SK-N-MC (cell line): ENCODE data around the gene NPIPA2.
"Not testable (repeated sequence)": the region's sequence is repeated elsewhere in the genome, so short reads cannot be mapped to it uniquely, and the experiment has no call there.

Experiments used
- DNase-seq: peaks from one replicate; pipeline ENCODE4 v3.0.0-alpha.2; 2011; ENCODE audit warnings: low read depth, low spot score
- H3K27ac ChIP-seq: fragments of 200-600 bp; sonication (generic); 2 replicates; pipeline ENCODE4 v1.5.1; 2016; ENCODE audit warnings: mixed run types
- H3K36me3 ChIP-seq: fragments of 200-600 bp; sonication (generic); 2 replicates; pipeline ENCODE4 v1.6.1; 2017; ENCODE audit warnings: antibody characterized with exemption, low read length, mixed read lengths; ENCODE audit not compliant: insufficient read depth
- H3K4me3 ChIP-seq: fragments of 200-600 bp; sonication (generic); 2 replicates; pipeline ENCODE4 v1.5.1; 2016
- H3K9ac ChIP-seq: fragments of 200-600 bp; sonication (generic); 2 replicates; pipeline ENCODE4 v1.8.0; 2017; ENCODE audit warnings: mixed run types, mixed read lengths; ENCODE audit not compliant: insufficient read length
- H3K9me3 ChIP-seq: fragments of 200-600 bp; sonication (generic); 2 replicates; pipeline ENCODE4 v1.6.1; 2017; ENCODE audit warnings: low read depth, mild to moderate bottlenecking, antibody characterized with exemption, low read length, moderate library complexity, mixed read lengths

NPIPA2 gene

DNA sequence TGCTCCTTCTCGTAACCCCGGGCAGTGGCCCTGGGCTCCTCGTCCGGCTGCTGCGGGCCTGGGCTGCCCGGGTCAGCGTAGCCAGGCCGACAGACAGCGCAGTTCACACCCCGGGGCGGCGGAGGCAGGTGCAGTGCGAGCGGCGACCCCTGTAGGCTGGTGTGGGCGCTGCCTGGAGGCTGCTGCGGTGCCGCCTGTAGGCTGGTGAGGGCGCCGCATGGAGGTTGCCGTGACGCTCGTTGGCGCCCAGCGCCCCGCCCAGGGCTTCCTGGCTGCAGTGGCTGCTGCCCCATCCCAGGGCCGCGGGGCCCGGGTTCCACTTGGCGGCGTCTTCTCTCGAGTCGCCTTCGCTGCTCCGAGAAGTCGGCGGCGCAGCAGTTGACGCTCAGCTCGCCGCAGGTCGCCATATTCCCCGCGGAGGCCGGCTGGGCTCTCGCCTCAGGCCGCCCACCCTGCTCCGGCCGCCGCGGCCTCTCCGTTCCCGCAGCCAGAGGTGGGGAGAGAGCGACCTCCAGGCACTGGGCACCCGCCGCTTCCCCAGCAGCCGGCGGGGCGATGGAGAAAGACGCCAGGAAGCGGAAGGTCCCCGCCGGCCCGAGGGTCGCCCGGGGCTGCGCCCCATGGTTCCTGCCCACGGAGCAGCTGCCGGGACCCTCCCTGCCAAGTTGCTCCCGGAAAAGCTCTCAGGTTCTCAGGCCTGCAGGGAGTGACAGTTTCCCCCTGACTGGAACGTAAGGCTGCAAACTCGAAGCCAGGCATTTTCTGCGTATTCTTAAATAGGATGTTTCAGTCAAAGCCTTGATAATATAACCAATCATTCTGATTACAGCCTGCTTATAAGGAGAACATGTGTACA, at the start of gene NPIPA2:
NPIPA2 (plus strand) TSS at position 261 of the 856 bp plus-strand sequence. CDS start 5,533 bp downstream, outside the sequence.
- not testable (repeated sequence) for H3K9ac ChIP-seq, H3K9me3 ChIP-seq, H3K36me3 ChIP-seq, H3K4me3 ChIP-seq, DNase-seq, H3K27ac ChIP-seq

DNA sequence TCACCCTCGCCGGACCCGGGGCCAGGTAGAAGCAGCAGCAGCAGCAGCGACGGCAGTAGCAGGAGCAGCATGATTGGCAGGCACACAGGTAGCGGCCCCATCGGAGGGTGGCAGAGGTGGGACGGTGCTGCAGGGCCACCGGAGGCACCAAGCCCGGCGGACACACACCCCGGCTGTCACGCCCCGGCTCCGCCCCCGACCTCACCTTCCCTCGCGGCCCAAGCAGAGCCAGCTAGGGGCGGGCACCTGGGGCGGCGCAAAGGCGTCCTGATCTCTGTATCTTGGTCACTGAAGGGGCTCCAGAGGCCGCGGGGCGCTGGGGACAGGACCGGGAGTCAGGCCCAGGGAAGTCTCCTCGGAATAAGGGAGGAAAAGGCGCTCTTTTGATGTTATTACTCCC, 48.2 kb upstream of the NPIPA2 start, which contains the start of gene PLA2G10:
PLA2G10 (minus strand) TSS at position 180 of the 400 bp plus-strand sequence; CDS start at position 101, 79 bp downstream.
- not testable (repeated sequence) for H3K9me3 ChIP-seq, H3K27ac ChIP-seq, H3K9ac ChIP-seq, DNase-seq, H3K36me3 ChIP-seq, H3K4me3 ChIP-seq

DNA sequence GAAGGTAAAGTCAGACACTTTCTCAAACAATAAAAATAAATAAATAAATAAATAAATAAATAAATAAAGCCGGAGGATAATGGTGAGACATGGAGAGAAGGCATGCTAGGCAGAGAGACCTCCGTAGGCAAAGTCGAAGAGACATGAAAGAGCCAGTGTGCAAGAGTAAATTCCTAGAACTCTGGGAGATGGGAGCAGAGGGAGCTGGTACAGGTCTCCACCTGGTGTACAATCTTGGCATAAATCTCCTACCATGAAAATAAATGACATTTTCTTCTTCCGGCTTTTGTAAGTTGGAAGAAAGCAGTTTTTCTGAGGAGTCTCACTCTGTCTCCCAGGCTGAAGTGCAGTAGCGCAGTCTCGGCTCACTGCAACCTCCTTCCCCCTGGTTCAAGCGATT, 40.5 kb upstream of the NPIPA2 start:
- not testable (repeated sequence) for H3K9ac ChIP-seq, H3K9me3 ChIP-seq, H3K27ac ChIP-seq, H3K36me3 ChIP-seq, H3K4me3 ChIP-seq, DNase-seq

DNA sequence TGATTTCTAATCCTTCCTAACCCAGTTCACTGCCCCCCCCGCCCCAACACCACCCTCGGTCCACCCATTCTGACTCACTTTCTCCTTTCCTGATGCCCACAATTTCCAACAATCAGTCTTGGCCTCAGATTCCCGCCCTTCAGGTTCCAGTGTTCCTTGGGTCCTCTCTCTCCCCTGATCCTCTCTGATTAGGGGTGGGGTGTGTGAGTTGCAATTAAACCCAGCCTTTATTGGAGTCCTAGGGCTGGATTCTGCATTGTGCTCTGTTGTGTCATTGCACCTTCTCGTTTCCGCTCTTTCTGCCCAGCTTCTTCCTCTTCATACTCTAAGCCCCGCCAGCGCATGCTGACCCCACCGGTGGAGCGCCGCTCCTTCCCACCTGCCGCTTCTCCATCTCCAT, 39.7 kb upstream of the NPIPA2 start:
- not testable (repeated sequence) for H3K36me3 ChIP-seq, H3K9me3 ChIP-seq, DNase-seq, H3K27ac ChIP-seq, H3K9ac ChIP-seq, H3K4me3 ChIP-seq

DNA sequence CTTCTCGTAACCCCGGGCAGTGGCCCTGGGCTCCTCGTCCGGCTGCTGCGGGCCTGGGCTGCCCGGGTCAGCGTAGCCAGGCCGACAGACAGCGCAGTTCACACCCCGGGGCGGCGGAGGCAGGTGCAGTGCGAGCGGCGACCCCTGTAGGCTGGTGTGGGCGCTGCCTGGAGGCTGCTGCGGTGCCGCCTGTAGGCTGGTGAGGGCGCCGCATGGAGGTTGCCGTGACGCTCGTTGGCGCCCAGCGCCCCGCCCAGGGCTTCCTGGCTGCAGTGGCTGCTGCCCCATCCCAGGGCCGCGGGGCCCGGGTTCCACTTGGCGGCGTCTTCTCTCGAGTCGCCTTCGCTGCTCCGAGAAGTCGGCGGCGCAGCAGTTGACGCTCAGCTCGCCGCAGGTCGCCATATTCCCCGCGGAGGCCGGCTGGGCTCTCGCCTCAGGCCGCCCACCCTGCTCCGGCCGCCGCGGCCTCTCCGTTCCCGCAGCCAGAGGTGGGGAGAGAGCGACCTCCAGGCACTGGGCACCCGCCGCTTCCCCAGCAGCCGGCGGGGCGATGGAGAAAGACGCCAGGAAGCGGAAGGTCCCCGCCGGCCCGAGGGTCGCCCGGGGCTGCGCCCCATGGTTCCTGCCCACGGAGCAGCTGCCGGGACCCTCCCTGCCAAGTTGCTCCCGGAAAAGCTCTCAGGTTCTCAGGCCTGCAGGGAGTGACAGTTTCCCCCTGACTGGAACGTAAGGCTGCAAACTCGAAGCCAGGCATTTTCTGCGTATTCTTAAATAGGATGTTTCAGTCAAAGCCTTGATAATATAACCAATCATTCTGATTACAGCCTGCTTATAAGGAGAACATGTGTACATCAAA, 38.9 kb upstream of the NPIPA2 start, which contains the start of gene NPIPA3:
NPIPA3 (plus strand) TSS at position 256 of the 856 bp plus-strand sequence. CDS start 5,533 bp downstream, outside the sequence.
- not testable (repeated sequence) for H3K36me3 ChIP-seq, H3K9me3 ChIP-seq, DNase-seq, H3K27ac ChIP-seq, H3K9ac ChIP-seq, H3K4me3 ChIP-seq

DNA sequence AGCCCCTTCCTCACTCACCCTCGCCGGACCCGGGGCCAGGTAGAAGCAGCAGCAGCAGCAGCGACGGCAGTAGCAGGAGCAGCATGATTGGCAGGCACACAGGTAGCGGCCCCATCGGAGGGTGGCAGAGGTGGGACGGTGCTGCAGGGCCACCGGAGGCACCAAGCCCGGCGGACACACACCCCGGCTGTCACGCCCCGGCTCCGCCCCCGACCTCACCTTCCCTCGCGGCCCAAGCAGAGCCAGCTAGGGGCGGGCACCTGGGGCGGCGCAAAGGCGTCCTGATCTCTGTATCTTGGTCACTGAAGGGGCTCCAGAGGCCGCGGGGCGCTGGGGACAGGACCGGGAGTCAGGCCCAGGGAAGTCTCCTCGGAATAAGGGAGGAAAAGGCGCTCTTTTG, 9.1 kb upstream of the NPIPA2 start:
- H3K9me3 ChIP-seq, H3K36me3 ChIP-seq, H3K27ac ChIP-seq, DNase-seq, H3K4me3 ChIP-seq, H3K9ac ChIP-seq: not testable (repeated sequence)

DNA sequence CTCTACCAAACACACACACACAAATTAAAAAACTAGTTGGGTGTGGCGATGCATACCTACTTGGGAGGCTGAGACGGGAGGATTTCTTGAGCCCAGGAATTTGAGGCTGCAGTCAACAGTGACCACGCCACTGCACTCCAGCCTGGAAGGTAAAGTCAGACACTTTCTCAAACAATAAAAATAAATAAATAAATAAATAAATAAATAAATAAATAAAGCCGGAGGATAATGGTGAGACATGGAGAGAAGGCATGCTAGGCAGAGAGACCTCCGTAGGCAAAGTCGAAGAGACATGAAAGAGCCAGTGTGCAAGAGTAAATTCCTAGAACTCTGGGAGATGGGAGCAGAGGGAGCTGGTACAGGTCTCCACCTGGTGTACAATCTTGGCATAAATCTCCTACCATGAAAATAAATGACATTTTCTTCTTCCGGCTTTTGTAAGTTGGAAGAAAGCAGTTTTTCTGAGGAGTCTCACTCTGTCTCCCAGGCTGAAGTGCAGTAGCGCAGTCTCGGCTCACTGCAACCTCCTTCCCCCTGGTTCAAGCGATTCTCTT, 1.4 kb upstream of the NPIPA2 start:
- H3K27ac ChIP-seq, H3K4me3 ChIP-seq, H3K36me3 ChIP-seq, DNase-seq, H3K9ac ChIP-seq, H3K9me3 ChIP-seq: not testable (repeated sequence)

DNA sequence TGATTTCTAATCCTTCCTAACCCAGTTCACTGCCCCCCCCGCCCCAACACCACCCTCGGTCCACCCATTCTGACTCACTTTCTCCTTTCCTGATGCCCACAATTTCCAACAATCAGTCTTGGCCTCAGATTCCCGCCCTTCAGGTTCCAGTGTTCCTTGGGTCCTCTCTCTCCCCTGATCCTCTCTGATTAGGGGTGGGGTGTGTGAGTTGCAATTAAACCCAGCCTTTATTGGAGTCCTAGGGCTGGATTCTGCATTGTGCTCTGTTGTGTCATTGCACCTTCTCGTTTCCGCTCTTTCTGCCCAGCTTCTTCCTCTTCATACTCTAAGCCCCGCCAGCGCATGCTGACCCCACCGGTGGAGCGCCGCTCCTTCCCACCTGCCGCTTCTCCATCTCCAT, 539 bp upstream of the NPIPA2 start:
- H3K9ac ChIP-seq, H3K36me3 ChIP-seq, DNase-seq, H3K27ac ChIP-seq, H3K4me3 ChIP-seq, H3K9me3 ChIP-seq: not testable (repeated sequence)

DNA sequence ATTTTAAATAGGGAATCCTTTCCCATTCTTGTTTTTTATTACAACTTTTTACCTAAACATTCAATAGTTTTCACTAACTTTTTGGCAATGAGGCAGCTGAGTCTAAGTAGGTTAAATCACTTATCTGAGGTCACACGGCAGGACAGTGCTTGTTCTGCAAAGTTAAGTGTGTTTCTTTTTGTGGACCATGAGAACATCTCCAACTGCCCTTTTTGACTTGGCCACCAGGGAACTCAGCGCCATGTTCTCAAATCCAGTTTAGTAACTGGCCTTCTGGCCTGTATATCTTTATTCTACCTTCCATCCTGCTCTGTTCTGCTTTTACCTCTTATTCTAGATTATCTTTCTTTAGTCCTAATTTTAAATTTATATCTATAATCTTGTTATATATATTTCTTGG, 31.3 kb downstream of the NPIPA2 start:
- DNase-seq, H3K4me3 ChIP-seq, H3K36me3 ChIP-seq, H3K9ac ChIP-seq, H3K9me3 ChIP-seq, H3K27ac ChIP-seq: not testable (repeated sequence)

DNA sequence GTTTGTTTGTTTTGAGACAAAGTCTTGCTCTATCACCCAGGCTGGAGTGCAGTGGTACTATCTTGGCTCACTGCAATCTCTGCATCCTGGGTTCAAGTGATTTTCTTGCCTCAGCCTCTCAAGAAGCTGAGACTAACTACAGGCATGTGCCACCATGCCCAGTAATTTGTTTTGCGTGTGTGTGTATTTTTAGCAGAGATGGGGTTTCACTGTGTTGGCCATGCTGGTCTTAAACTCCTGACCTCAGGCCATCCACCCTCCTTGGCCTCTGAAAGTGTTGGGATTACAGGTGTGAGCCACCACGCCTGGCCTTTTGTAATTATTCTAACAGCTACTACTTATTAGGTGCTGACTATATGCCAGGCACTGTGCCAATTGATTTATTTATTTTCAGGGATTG, 33.3 kb downstream of the NPIPA2 start:
- H3K27ac ChIP-seq, H3K4me3 ChIP-seq, H3K9me3 ChIP-seq, H3K9ac ChIP-seq, H3K36me3 ChIP-seq, DNase-seq: not testable (repeated sequence)

DNA sequence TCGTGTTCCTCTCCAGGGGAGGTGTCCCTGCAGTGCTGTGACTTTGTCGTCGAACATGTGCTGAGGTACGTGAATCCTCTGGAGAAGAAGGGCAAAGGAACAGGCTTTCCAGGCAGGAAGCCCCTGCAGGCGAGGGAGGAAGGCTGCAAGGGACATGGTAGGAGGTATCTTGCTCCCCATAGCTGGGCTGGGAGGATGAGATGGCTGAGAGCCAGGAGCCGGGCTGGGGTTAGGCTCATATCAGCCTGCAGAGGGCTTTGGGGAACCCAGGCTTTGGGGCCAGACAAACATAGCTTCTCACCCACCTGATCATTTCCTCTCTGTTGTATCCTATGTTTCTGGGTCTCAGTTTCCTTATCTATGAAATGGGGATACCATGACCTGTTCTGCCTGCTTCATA, 34.4 kb downstream of the NPIPA2 start:
- not testable (repeated sequence) for H3K9me3 ChIP-seq, DNase-seq, H3K4me3 ChIP-seq, H3K9ac ChIP-seq, H3K27ac ChIP-seq, H3K36me3 ChIP-seq

DNA sequence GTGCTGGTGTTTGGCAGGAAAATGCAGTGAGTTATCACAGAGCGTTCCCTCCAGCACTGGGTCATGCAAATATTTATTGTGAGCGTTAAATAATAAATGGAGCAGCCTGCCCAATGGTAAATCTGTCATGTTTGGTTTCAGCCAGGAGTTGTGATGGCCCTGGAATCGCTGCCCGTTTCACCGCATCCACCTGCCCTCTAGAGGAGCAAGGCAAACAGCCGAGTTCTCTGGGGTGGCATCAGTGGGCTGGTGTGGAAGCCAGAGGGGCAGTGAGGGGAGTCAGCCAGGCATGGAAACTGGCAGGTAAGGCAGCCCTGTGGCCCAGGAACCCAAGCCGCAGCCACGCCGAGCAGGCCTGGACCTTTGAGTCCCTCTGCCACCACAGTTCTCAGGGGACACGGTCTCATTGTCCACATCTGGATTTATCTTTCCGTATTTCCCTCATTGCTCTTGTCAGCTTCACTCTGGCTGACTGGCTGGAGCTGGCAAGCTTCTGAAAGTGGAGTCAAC, 37.1 kb downstream of the NPIPA2 start:
- not testable (repeated sequence) for DNase-seq, H3K4me3 ChIP-seq, H3K27ac ChIP-seq, H3K9ac ChIP-seq, H3K36me3 ChIP-seq, H3K9me3 ChIP-seq

DNA sequence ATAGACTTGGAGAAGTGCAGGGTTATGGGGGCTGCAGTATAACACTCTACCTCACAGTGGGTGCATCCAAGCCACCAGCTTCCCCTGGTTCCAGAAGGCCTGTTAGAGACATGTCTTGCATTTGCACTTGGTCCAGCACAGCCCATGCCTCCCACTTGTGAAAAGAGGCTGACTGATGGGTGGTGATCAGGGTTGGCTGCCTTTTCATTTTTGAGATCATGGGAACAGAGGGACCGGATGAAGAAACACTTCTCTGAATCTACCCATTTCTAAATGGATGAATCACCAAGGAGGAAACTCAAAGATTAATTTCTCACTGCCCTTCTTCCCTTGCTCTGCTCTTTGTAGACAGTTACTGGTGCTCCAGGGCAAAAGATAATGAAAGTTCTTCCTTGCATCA, 43.8 kb downstream of the NPIPA2 start:
- H3K36me3 ChIP-seq, H3K9ac ChIP-seq, H3K9me3 ChIP-seq, H3K27ac ChIP-seq, H3K4me3 ChIP-seq, DNase-seq: not testable (repeated sequence)

DNA sequence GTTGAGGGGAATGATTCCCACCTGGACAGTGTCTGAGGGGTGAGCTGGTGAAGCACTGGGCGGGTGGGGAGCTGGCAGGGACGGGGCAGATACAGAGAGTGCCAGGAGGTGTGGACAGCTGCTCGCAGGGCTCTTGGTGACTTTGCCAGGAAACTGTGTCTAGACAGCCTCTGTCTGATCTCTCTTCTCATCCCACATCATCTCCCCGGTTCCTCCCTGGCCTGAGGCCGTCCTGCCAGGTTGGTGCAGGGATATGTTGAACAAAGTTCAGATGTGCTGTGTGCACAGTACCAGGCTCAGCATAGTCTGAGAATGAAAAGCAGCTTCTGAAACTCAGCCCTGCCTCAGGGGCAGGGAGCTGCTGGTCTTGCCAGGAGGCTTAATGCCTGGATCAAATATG, 47.2 kb downstream of the NPIPA2 start:
- H3K4me3 ChIP-seq, DNase-seq, H3K9me3 ChIP-seq, H3K36me3 ChIP-seq, H3K9ac ChIP-seq, H3K27ac ChIP-seq: not testable (repeated sequence)
